Measurements from ENCODE around the gene HEMK1. TPM values are rescaled to one million over a fixed set of nuclear protein-coding genes. Genes with fewer than 3 reads are reported as not detected.

The HEMK1 gene
- total RNA-seq, 1 donor: 8.7 TPM

DNA sequence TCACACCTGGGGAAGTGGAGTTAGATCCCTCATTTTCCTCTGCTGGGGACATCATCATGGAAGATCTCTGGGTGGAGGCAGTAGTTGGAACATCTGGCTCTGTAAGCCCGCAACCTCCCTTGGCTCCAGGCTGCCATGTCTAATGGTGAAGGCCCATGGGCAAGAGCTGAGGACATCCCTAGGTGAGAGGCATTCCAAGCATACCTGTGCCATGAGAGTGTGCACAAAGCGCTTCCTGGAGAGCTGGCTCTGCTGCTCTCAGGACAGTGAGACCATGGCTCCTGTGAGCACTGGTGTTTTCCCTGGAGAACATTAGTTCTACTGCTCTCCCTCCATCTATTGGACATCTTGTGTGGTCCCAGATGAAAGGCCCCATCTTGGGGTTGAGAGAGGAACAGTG lies 55.3 kb downstream of the HEMK1 start:
- Histone ChIP-seq H2AFZ (ENCODE audit: low read length) (no peak overlapping the region), H3K27ac (ENCODE audit: low read depth, low read length) (no peak overlapping the region), H3K9me3 (ENCODE audit: low read depth, low read length) (no peaks in the 10 kb centered on the region), H3K4me2 (ENCODE audit: insufficient read depth, low read length) (no peak overlapping the region), H3K4me3 (ENCODE audit: insufficient read depth, low read length) (no peak overlapping the region), H3K27me3 (ENCODE audit: insufficient read depth, low read length) (no peaks in the 10 kb centered on the region), H3K79me2 (ENCODE audit: insufficient read depth, low read length) (peaks cover 81% of the 10 kb centered on the region), H3K36me3 (ENCODE audit: insufficient read depth, low read length) (peaks cover under 1% of the 10 kb centered on the region), H4K20me1 (ENCODE audit: insufficient read depth, low read length) (peaks cover 13% of the 10 kb centered on the region), H3K4me1 (ENCODE audit: insufficient read depth, low read length) (peaks cover 32% of the 10 kb centered on the region)
- no peak for DNase-seq (ENCODE audit: insufficient read length, low spot score, missing footprints)
- TF ChIP-seq, protein P1, sequence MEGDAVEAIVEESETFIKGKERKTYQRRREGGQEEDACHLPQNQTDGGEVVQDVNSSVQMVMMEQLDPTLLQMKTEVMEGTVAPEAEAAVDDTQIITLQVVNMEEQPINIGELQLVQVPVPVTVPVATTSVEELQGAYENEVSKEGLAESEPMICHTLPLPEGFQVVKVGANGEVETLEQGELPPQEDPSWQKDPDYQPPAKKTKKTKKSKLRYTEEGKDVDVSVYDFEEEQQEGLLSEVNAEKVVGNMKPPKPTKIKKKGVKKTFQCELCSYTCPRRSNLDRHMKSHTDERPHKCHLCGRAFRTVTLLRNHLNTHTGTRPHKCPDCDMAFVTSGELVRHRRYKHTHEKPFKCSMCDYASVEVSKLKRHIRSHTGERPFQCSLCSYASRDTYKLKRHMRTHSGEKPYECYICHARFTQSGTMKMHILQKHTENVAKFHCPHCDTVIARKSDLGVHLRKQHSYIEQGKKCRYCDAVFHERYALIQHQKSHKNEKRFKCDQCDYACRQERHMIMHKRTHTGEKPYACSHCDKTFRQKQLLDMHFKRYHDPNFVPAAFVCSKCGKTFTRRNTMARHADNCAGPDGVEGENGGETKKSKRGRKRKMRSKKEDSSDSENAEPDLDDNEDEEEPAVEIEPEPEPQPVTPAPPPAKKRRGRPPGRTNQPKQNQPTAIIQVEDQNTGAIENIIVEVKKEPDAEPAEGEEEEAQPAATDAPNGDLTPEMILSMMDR (IDR thresholded peaks at IDR 0.05; ENCODE audit: extremely low read depth, low read depth, low read length): no peak

GRCh38 chr3:50625231-50626182 lies 56.2 kb downstream of the HEMK1 start:
- no peak for DNase-seq (ENCODE audit: insufficient read length, low spot score, missing footprints)
- Histone ChIP-seq H4K20me1 (ENCODE audit: insufficient read depth, low read length) (peaks cover 15% of the 10 kb centered on the region), H2AFZ (ENCODE audit: low read length) (no peak overlapping the region), H3K36me3 (ENCODE audit: insufficient read depth, low read length) (no peaks in the 10 kb centered on the region), H3K4me1 (ENCODE audit: insufficient read depth, low read length) (peaks cover 29% of the 10 kb centered on the region), H3K27me3 (ENCODE audit: insufficient read depth, low read length) (no peaks in the 10 kb centered on the region), H3K79me2 (ENCODE audit: insufficient read depth, low read length) (peaks cover 81% of the 10 kb centered on the region), H3K9me3 (ENCODE audit: low read depth, low read length) (no peaks in the 10 kb centered on the region), H3K4me3 (ENCODE audit: insufficient read depth, low read length) (no peak overlapping the region), H3K4me2 (ENCODE audit: insufficient read depth, low read length) (no peak overlapping the region), H3K27ac (ENCODE audit: low read depth, low read length) (no peak overlapping the region)
- TF ChIP-seq, protein P1 (IDR thresholded peaks at IDR 0.05; ENCODE audit: extremely low read depth, low read depth, low read length): no peak

- Histone ChIP-seq H3K79me2 (ENCODE audit: insufficient read depth, low read length) (peaks cover 87% of the 10 kb centered on the region), H3K9me3 (ENCODE audit: low read depth, low read length) (no peaks in the 10 kb centered on the region), H4K20me1 (ENCODE audit: insufficient read depth, low read length) (peaks cover 15% of the 10 kb centered on the region), H3K4me3 (ENCODE audit: insufficient read depth, low read length) (no peak overlapping the region), H3K27me3 (ENCODE audit: insufficient read depth, low read length) (no peaks in the 10 kb centered on the region), H3K36me3 (ENCODE audit: insufficient read depth, low read length) (no peaks in the 10 kb centered on the region), H3K4me1 (ENCODE audit: insufficient read depth, low read length) (peaks cover 22% of the 10 kb centered on the region), H3K27ac (ENCODE audit: low read depth, low read length) (no peak overlapping the region), H2AFZ (ENCODE audit: low read length) (no peak overlapping the region), H3K4me2 (ENCODE audit: insufficient read depth, low read length) (no peak overlapping the region)
- no peak for DNase-seq (ENCODE audit: insufficient read length, low spot score, missing footprints)
- TF ChIP-seq, protein P1 (IDR thresholded peaks at IDR 0.05; ENCODE audit: extremely low read depth, low read depth, low read length): no peak
Measured at GRCh38 chr3:50626401-50626800, 57.1 kb downstream of the HEMK1 start.

- H3K27me3 ChIP-seq (ENCODE audit: insufficient read depth, low read length): no peaks in the 10 kb centered on the region
- TF ChIP-seq, protein P1 (IDR thresholded peaks at IDR 0.05; ENCODE audit: extremely low read depth, low read depth, low read length): peak; percentile 67
- no peak overlapping the region for H3K4me3 ChIP-seq (ENCODE audit: insufficient read depth, low read length)
- peak overlapping the region; percentile 47 for H3K27ac ChIP-seq (ENCODE audit: low read depth, low read length)
- peaks cover 91% of the 10 kb centered on the region for H3K79me2 ChIP-seq (ENCODE audit: insufficient read depth, low read length)
- peak; percentile 94 for DNase-seq (ENCODE audit: insufficient read length, low spot score, missing footprints)
- no peaks in the 10 kb centered on the region for H3K9me3 ChIP-seq (ENCODE audit: low read depth, low read length)
- H2AFZ ChIP-seq (ENCODE audit: low read length): peak overlapping the region; percentile 6
- peaks cover 15% of the 10 kb centered on the region for H4K20me1 ChIP-seq (ENCODE audit: insufficient read depth, low read length)
- no peaks in the 10 kb centered on the region for H3K36me3 ChIP-seq (ENCODE audit: insufficient read depth, low read length)
- H3K4me2 ChIP-seq (ENCODE audit: insufficient read depth, low read length): peak overlapping the region; percentile 11
- H3K4me1 ChIP-seq (ENCODE audit: insufficient read depth, low read length): peaks cover 32% of the 10 kb centered on the region
Measured at GRCh38 chr3:50627407-50628051, 58.2 kb downstream of the HEMK1 start.

All from osteoblast (primary cell).